Stomach (tissue), 4 donors: Measurements from ENCODE around the gene DFFB.

Experiments used
- CTCF ChIP-seq, 7 experiments: fragments of 450-650 bp in 4 of 7; fragments of 200-600 bp in 3 of 7; sonication (generic) in 3 of 7; IDR thresholded peaks; one replicate each; pipeline ENCODE4 v1.5.1; 2016 to 2019; ENCODE audit warnings: antibody characterized with exemption in 7 of 7, control low read depth in 2 of 7, mild to moderate bottlenecking in 1 of 7
- POLR2A ChIP-seq, 4 donors: fragments of 450-650 bp; IDR thresholded peaks; one replicate each; pipeline ENCODE4 v1.6.1; 2016; ENCODE audit warnings: antibody characterized with exemption in 4 of 4, control low read depth in 2 of 4, mild to moderate bottlenecking in 1 of 4, moderate library complexity in 1 of 4

- TF ChIP-seq CTCF (IDR thresholded peaks at IDR 0.05): no peak
- TF ChIP-seq POLR2A (IDR thresholded peaks at IDR 0.05): no peak
Observed at GRCh38 chr1:3817138-3817740, 40.0 kb upstream of the DFFB start.
